DND-41 (cell line): ENCODE measurements around the gene KRT32.

Source experiments
- CTCF ChIP-seq: IDR thresholded peaks from 2 replicates; pipeline ENCODE4 v1.5.1; 2012; ENCODE audit warnings: borderline replicate concordance, low read length, moderate library complexity, mild to moderate bottlenecking; ENCODE audit not compliant: poor library complexity, severe bottlenecking; ENCODE audit errors: extremely low read depth
- EZH2 ChIP-seq: IDR thresholded peaks from 3 replicates; pipeline ENCODE4 v1.6.1; 2012; ENCODE audit warnings: borderline replicate concordance, low read depth, mild to moderate bottlenecking, moderate library complexity, low read length, inconsistent platforms; ENCODE audit not compliant: severe bottlenecking

- TF ChIP-seq CTCF (no peak), EZH2 (no peak)
Observed at GRCh38 chr17:41504246-41504977, 37.2 kb upstream of the KRT32 start.
